HepG2 (cell line): ENCODE data around the gene USP35. TPM values are rescaled to one million over a fixed set of nuclear protein-coding genes. Genes with fewer than 3 reads are reported as not detected.

Experiments
- FOXP1 ChIP-seq, 2 experiments: fragments of 450-650 bp in 1 of 2; IDR thresholded peaks; 2 replicates each; pipeline ENCODE4 v1.6.1; 2017 to 2018; ENCODE audit warnings: antibody characterized with exemption in 1 of 2
- GABPA ChIP-seq, 2 experiments: IDR thresholded peaks; 2 replicates each; pipeline ENCODE4 v1.6.1; 2011 to 2016; ENCODE audit warnings: low read depth in 2 of 2, low read length in 1 of 2, missing biosample characterization in 1 of 2, missing genetic modification characterization in 1 of 2
- HNRNPH1 ChIP-seq: fragments of 200-400 bp; formaldehyde crosslinking; optimal IDR thresholded peaks from 2 replicates; pipeline ENCODE3; 2017; ENCODE audit warnings: mild to moderate bottlenecking, low read depth, low read length
- JUN ChIP-seq: sonication (generic); formaldehyde crosslinking; IDR thresholded peaks from 2 replicates; pipeline ENCODE4 v1.4.0; 2020; ENCODE audit warnings: mild to moderate bottlenecking, missing genetic modification reagents
- PCBP1 ChIP-seq: fragments of 200-400 bp; formaldehyde crosslinking; IDR thresholded peaks from 2 replicates; pipeline ENCODE4 v1.6.1; 2017; ENCODE audit warnings: mild to moderate bottlenecking, low read depth, low read length, borderline replicate concordance
- POGZ ChIP-seq: sonication (generic); formaldehyde crosslinking; IDR thresholded peaks from 2 replicates; pipeline ENCODE4 v1.4.0; 2020; ENCODE audit warnings: mild to moderate bottlenecking, missing genetic modification reagents
- SMAD9 ChIP-seq: sonication (generic); formaldehyde crosslinking; IDR thresholded peaks from 2 replicates; pipeline ENCODE4 v1.5.1; 2020; ENCODE audit warnings: mild to moderate bottlenecking, missing genetic modification reagents
- TAF15 ChIP-seq: fragments of 200-400 bp; formaldehyde crosslinking; IDR thresholded peaks from one replicate; pipeline ENCODE4 v1.6.1; 2018; ENCODE audit warnings: mild to moderate bottlenecking, low read depth, low read length; ENCODE audit not compliant: poor library complexity, severe bottlenecking
- U2AF1 ChIP-seq: fragments of 200-400 bp; formaldehyde crosslinking; optimal IDR thresholded peaks from 2 replicates; pipeline ENCODE3; 2017; ENCODE audit warnings: mild to moderate bottlenecking, low read depth, low read length
- ZMYM2 ChIP-seq: sonication (generic); formaldehyde crosslinking; IDR thresholded peaks from 2 replicates; pipeline ENCODE4 v1.8.0; 2022; ENCODE audit warnings: mild to moderate bottlenecking, missing genetic modification reagents
- ZNF282 ChIP-seq: fragments of 450-650 bp; IDR thresholded peaks from 2 replicates; pipeline ENCODE4 v1.6.1; 2018; ENCODE audit not compliant: partially characterized antibody
- ZNF430 ChIP-seq: sonication (generic); formaldehyde crosslinking; IDR thresholded peaks from 2 replicates; pipeline ENCODE4 v1.9.0; 2021; ENCODE audit warnings: mild to moderate bottlenecking, missing genetic modification reagents
- ZNF547 ChIP-seq: sonication (generic); formaldehyde crosslinking; IDR thresholded peaks from 2 replicates; pipeline ENCODE4 v1.5.1; 2020; ENCODE audit warnings: mild to moderate bottlenecking, missing genetic modification reagents
- ZNF747 ChIP-seq: sonication (generic); formaldehyde crosslinking; IDR thresholded peaks from 2 replicates; pipeline ENCODE4 v1.8.1; 2023; ENCODE audit warnings: missing genetic modification reagents, mild to moderate bottlenecking, borderline replicate concordance
- ZNF75D ChIP-seq: sonication (generic); formaldehyde crosslinking; IDR thresholded peaks from 2 replicates; pipeline ENCODE4 v1.8.1; 2023; ENCODE audit warnings: missing genetic modification reagents, mild to moderate bottlenecking, borderline replicate concordance
- polyA plus RNA-seq, 8 experiments: library from polyadenylated mRNA; depleted of rRNA in 3 of 8; stranded (reverse) in 7 of 8; unstranded in 1 of 8; fragments of >200 nt; fragmentation: Illumina TruSeq in 4 of 8; extraction: Trizol in 4 of 8; gene quantifications; 2 replicates each; pipeline versions ENCODE4 v1.2.1 to v1.2.3, GENCODE V29; 2011 to 2016; ENCODE audit warnings: low read depth in 4 of 8, missing spikeins in 1 of 8, mixed read lengths in 1 of 8; ENCODE audit not compliant: insufficient read depth in 1 of 8
- total RNA-seq, 5 experiments: library from RNA; depleted of rRNA; stranded (reverse); fragments of >200 nt; fragmentation: Illumina TruSeq; extraction: Trizol; gene quantifications; 2 replicates each; pipeline ENCODE4 v1.2.3, GENCODE V29; 2016; ENCODE audit warnings: low read depth in 1 of 5
- TF ChIP-seq, protein P1 (sequence below): sonication (generic); formaldehyde crosslinking; conservative IDR thresholded peaks from 2 replicates; pipeline ENCODE4 v1.8.0; 2022; ENCODE audit warnings: low read depth, missing genetic modification reagents
- TF ChIP-seq, protein P2 (sequence below): sonication (generic); formaldehyde crosslinking; IDR thresholded peaks from 2 replicates; pipeline ENCODE4 v1.4.0; 2020; ENCODE audit warnings: missing genetic modification reagents, mild to moderate bottlenecking, borderline replicate concordance
- TF ChIP-seq, protein P3 (sequence below): sonication (generic); formaldehyde crosslinking; conservative IDR thresholded peaks from 2 replicates; pipeline ENCODE4 v1.4.0; 2020; ENCODE audit warnings: missing genetic modification reagents
- TF ChIP-seq, protein P4 (sequence below): sonication (generic); formaldehyde crosslinking; IDR thresholded peaks from 2 replicates; pipeline ENCODE4 v1.4.0; 2020; ENCODE audit warnings: missing genetic modification reagents, mild to moderate bottlenecking, borderline replicate concordance

Gene USP35
- total and polyA plus RNA-seq, 2 of the 13 experiments (the other 11 are each of a cell fraction or from before 2014, with no cell fraction given) = 4.6 to 7.7 TPM

DNA sequence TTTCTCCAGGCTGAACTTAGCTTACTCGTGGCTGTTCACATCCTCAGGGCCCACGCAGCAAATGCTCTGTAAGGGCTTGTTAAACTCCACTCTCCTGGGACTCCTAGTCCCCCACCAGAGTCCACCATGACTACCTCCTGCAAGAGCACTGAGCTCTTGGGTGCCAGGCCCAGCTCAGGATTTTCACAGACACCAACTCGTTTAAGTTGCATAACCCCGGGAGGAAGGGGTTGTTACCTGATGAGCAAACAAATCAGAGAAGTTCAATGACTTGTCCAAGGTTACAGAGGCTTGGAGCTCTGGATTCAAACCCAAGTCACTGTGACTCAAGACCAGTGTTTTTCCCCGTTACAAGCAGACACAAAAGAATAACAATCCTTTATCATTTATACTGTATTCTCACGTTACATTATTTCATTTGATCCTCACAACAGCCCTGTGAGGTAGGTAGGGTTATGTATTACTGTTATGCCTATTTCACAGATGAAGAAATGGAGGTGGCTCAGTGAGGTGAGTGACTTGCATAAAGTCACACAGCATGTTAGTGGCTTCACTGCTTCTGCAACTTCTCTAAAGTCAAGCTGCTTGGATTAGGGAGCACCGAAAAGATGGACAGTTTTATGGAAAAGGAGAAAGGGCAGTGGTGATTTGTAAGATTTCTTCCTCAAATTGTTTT, 17.7 kb upstream of the USP35 start (continued):
- TF ChIP-seq, protein P1, sequence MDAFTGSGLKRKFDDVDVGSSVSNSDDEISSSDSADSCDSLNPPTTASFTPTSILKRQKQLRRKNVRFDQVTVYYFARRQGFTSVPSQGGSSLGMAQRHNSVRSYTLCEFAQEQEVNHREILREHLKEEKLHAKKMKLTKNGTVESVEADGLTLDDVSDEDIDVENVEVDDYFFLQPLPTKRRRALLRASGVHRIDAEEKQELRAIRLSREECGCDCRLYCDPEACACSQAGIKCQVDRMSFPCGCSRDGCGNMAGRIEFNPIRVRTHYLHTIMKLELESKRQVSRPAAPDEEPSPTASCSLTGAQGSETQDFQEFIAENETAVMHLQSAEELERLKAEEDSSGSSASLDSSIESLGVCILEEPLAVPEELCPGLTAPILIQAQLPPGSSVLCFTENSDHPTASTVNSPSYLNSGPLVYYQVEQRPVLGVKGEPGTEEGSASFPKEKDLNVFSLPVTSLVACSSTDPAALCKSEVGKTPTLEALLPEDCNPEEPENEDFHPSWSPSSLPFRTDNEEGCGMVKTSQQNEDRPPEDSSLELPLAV = no peak
- TF ChIP-seq JUN (no peak), ZNF430 (no peak), PCBP1 (no peak), U2AF1 (no peak), SMAD9 (no peak), GABPA (IDR thresholded peaks at IDR 0.05; ENCODE audit: low read depth, low read length) (no peak), GABPA (CRISPR knock-in tag; IDR thresholded peaks at IDR 0.05; ENCODE audit: low read depth) (no peak), FOXP1 (IDR thresholded peaks at IDR 0.05) (no peak), FOXP1 (CRISPR knock-in tag; IDR thresholded peaks at IDR 0.05) (peak; percentile 52; the same call in 1 of the 2 replicates), ZNF747 (no peak), POGZ (CRISPR knock-in tag) (0 out of 2 replicates have a peak, but pooled peaks have one; percentile 43), ZNF547 (no peak), ZMYM2 (CRISPR knock-in tag) (no peak), ZNF282 (no peak), ZNF75D (CRISPR knock-in tag) (no peak), HNRNPH1 (no peak), TAF15 (no peak)
- TF ChIP-seq, protein P2, sequence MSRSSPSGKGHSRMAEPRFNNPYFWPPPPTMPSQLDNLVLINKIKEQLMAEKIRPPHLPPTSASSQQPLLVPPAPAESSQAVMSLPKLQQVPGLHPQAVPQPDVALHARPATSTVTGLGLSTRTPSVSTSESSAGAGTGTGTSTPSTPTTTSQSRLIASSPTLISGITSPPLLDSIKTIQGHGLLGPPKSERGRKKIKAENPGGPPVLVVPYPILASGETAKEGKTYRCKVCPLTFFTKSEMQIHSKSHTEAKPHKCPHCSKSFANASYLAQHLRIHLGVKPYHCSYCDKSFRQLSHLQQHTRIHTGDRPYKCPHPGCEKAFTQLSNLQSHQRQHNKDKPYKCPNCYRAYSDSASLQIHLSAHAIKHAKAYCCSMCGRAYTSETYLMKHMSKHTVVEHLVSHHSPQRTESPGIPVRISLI (CRISPR knock-in tag) = no peak
- TF ChIP-seq, protein P3, sequence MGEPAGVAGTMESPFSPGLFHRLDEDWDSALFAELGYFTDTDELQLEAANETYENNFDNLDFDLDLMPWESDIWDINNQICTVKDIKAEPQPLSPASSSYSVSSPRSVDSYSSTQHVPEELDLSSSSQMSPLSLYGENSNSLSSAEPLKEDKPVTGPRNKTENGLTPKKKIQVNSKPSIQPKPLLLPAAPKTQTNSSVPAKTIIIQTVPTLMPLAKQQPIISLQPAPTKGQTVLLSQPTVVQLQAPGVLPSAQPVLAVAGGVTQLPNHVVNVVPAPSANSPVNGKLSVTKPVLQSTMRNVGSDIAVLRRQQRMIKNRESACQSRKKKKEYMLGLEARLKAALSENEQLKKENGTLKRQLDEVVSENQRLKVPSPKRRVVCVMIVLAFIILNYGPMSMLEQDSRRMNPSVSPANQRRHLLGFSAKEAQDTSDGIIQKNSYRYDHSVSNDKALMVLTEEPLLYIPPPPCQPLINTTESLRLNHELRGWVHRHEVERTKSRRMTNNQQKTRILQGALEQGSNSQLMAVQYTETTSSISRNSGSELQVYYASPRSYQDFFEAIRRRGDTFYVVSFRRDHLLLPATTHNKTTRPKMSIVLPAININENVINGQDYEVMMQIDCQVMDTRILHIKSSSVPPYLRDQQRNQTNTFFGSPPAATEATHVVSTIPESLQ (CRISPR knock-in tag) = no peak
- TF ChIP-seq, protein P4, sequence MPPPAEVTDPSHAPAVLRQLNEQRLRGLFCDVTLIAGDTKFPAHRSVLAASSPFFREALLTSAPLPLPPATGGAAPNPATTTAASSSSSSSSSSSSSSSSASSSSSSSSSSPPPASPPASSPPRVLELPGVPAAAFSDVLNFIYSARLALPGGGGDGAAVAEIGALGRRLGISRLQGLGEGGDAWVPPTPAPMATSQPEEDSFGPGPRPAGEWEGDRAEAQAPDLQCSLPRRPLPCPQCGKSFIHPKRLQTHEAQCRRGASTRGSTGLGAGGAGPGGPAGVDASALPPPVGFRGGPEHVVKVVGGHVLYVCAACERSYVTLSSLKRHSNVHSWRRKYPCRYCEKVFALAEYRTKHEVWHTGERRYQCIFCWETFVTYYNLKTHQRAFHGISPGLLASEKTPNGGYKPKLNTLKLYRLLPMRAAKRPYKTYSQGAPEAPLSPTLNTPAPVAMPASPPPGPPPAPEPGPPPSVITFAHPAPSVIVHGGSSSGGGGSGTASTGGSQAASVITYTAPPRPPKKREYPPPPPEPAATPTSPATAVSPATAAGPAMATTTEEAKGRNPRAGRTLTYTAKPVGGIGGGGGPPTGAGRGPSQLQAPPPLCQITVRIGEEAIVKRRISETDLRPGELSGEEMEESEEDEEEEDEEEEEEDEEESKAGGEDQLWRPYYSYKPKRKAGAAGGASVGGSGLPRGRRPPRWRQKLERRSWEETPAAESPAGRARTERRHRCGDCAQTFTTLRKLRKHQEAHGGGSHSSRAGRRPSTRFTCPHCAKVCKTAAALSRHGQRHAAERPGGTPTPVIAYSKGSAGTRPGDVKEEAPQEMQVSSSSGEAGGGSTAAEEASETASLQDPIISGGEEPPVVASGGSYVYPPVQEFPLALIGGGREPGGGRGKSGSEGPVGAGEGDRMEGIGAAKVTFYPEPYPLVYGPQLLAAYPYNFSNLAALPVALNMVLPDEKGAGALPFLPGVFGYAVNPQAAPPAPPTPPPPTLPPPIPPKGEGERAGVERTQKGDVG (CRISPR knock-in tag) = no peak
